HepG2 (cell line): ENCODE data around the gene PSPH. TPM values are rescaled to one million over a fixed set of nuclear protein-coding genes. Genes with fewer than 3 reads are reported as not detected.
A peak's percentile ranks its signal among the peaks of the same experiment; 100 is the strongest.

Experiments used
- BRCA1 ChIP-seq: sonication (generic); formaldehyde crosslinking; IDR thresholded peaks from 2 replicates; pipeline ENCODE4 v1.4.0; 2020; ENCODE audit warnings: missing genetic modification reagents
- CBFB ChIP-seq: sonication (generic); formaldehyde crosslinking; IDR thresholded peaks from 2 replicates; pipeline ENCODE4 v1.4.0; 2020; ENCODE audit warnings: missing genetic modification reagents
- CERS6 ChIP-seq: sonication (generic); formaldehyde crosslinking; IDR thresholded peaks from 2 replicates; pipeline ENCODE4 v1.5.0; 2020; ENCODE audit warnings: missing genetic modification reagents
- CREBL2 ChIP-seq: sonication (generic); formaldehyde crosslinking; IDR thresholded peaks from 2 replicates; pipeline ENCODE4 v1.8.1; 2023; ENCODE audit warnings: missing genetic modification reagents, mild to moderate bottlenecking, borderline replicate concordance
- FOXC1 ChIP-seq: sonication (generic); formaldehyde crosslinking; IDR thresholded peaks from 2 replicates; pipeline ENCODE4 v1.8.0; 2022; ENCODE audit warnings: mild to moderate bottlenecking, missing genetic modification reagents, borderline replicate concordance
- GLI4 ChIP-seq: sonication (generic); formaldehyde crosslinking; IDR thresholded peaks from 2 replicates; pipeline ENCODE4 v1.5.1; 2020; ENCODE audit warnings: missing genetic modification reagents, mild to moderate bottlenecking, moderate library complexity, borderline replicate concordance
- HOXD1 ChIP-seq: sonication (generic); formaldehyde crosslinking; IDR thresholded peaks from 2 replicates; pipeline ENCODE4 v1.5.0; 2020; ENCODE audit warnings: missing genetic modification reagents
- IKZF4 ChIP-seq: sonication (generic); formaldehyde crosslinking; IDR thresholded peaks from 2 replicates; pipeline ENCODE4 v1.5.1; 2020; ENCODE audit warnings: borderline replicate concordance, mild to moderate bottlenecking, low read depth, missing genetic modification reagents; ENCODE audit errors: not compliant biosample characterization
- MIER3 ChIP-seq: IDR thresholded peaks from 2 replicates; pipeline ENCODE4 v1.6.1; 2016; ENCODE audit warnings: missing compliant biosample characterization, borderline replicate concordance
- MLXIP ChIP-seq: sonication (generic); formaldehyde crosslinking; IDR thresholded peaks from 2 replicates; pipeline ENCODE4 v1.9.0; 2021; ENCODE audit warnings: missing genetic modification reagents, borderline replicate concordance
- RFXAP ChIP-seq: sonication (generic); formaldehyde crosslinking; IDR thresholded peaks from 2 replicates; pipeline ENCODE4 v1.4.0; 2020; ENCODE audit warnings: missing genetic modification reagents, borderline replicate concordance
- RNF219 ChIP-seq: sonication (generic); formaldehyde crosslinking; IDR thresholded peaks from 2 replicates; pipeline ENCODE4 v1.5.0; 2020; ENCODE audit warnings: mild to moderate bottlenecking, missing genetic modification reagents
- TBX3 ChIP-seq: fragments of 450-650 bp; IDR thresholded peaks from 2 replicates; pipeline ENCODE4 v1.6.1; 2017; ENCODE audit warnings: antibody characterized with exemption, mild to moderate bottlenecking, inconsistent platforms, borderline replicate concordance
- TCF12 ChIP-seq, 2 experiments: fragments of 450-650 bp in 1 of 2; sonication (generic) in 1 of 2; formaldehyde crosslinking in 1 of 2; IDR thresholded peaks; 2 replicates each; pipeline versions ENCODE4 v1.6.1 to v1.8.0; 2017 to 2022; ENCODE audit warnings: antibody characterized with exemption in 1 of 2, mild to moderate bottlenecking in 1 of 2, missing genetic modification reagents in 1 of 2, moderate library complexity in 1 of 2
- TEAD2 ChIP-seq: sonication (generic); formaldehyde crosslinking; IDR thresholded peaks from 2 replicates; pipeline ENCODE4 v1.9.0; 2021; ENCODE audit warnings: missing genetic modification reagents
- TFAP4 ChIP-seq: sonication (generic); IDR thresholded peaks from 2 replicates; pipeline ENCODE4 v1.6.1; 2016; ENCODE audit warnings: low read depth, borderline replicate concordance
- THAP11 ChIP-seq: IDR thresholded peaks from 2 replicates; pipeline ENCODE4 v1.6.1; 2016; ENCODE audit warnings: missing biosample characterization, missing genetic modification reagents
- ZBTB7A ChIP-seq: sonication (generic); formaldehyde crosslinking; IDR thresholded peaks from 2 replicates; pipeline ENCODE4 v1.8.0; 2022; ENCODE audit warnings: mild to moderate bottlenecking, missing genetic modification reagents
- ZNF224 ChIP-seq: sonication (generic); formaldehyde crosslinking; IDR thresholded peaks from 2 replicates; pipeline ENCODE4 v1.5.0; 2020; ENCODE audit warnings: mild to moderate bottlenecking, missing genetic modification reagents
- ZNF30 ChIP-seq: sonication (generic); formaldehyde crosslinking; IDR thresholded peaks from 2 replicates; pipeline ENCODE4 v1.5.0; 2020; ENCODE audit warnings: mild to moderate bottlenecking, missing genetic modification reagents
- ZNF75D ChIP-seq: sonication (generic); formaldehyde crosslinking; IDR thresholded peaks from 2 replicates; pipeline ENCODE4 v1.8.1; 2023; ENCODE audit warnings: missing genetic modification reagents, mild to moderate bottlenecking, borderline replicate concordance
- ZNF792 ChIP-seq: IDR thresholded peaks from 2 replicates; pipeline ENCODE4 v1.6.1; 2016
- polyA plus RNA-seq, 8 experiments: library from polyadenylated mRNA; depleted of rRNA in 3 of 8; stranded (reverse) in 7 of 8; unstranded in 1 of 8; fragments of >200 nt; fragmentation: Illumina TruSeq in 4 of 8; extraction: Trizol in 4 of 8; gene quantifications; 2 replicates each; pipeline versions ENCODE4 v1.2.1 to v1.2.3, GENCODE V29; 2011 to 2016; ENCODE audit warnings: low read depth in 4 of 8, missing spikeins in 1 of 8, mixed read lengths in 1 of 8; ENCODE audit not compliant: insufficient read depth in 1 of 8
- total RNA-seq, 5 experiments: library from RNA; depleted of rRNA; stranded (reverse); fragments of >200 nt; fragmentation: Illumina TruSeq; extraction: Trizol; gene quantifications; 2 replicates each; pipeline ENCODE4 v1.2.3, GENCODE V29; 2016; ENCODE audit warnings: low read depth in 1 of 5

PSPH gene
- total and polyA plus RNA-seq, 2 of the 13 experiments (the other 11 are each of a cell fraction or from before 2014, with no cell fraction given) = 85.5 to 124 TPM

- TF ChIP-seq TCF12 (IDR thresholded peaks at IDR 0.05) (no peak), TCF12 (CRISPR knock-in tag; IDR thresholded peaks at IDR 0.05) (0 out of 2 replicates have a peak, but pooled peaks have one; percentile 60), ZNF792 (CRISPR knock-in tag) (peak; percentile 87; the same call in 1 of the 2 replicates), CBFB (peak; percentile 74), GLI4 (CRISPR knock-in tag) (peak; percentile 92; the same call in 1 of the 2 replicates), IKZF4 (CRISPR knock-in tag) (peak; percentile 70), RFXAP (CRISPR knock-in tag) (peak; percentile 70; the same call in 1 of the 2 replicates), ZNF30 (no peak), ZNF224 (CRISPR knock-in tag) (no peak), ZNF75D (CRISPR knock-in tag) (no peak), BRCA1 (CRISPR knock-in tag) (no peak), MIER3 (CRISPR knock-in tag) (peak; percentile 67; the same call in 1 of the 2 replicates), FOXC1 (CRISPR knock-in tag) (peak; percentile 72), HOXD1 (CRISPR knock-in tag) (peak; percentile 75), MLXIP (CRISPR knock-in tag) (no peak), THAP11 (CRISPR knock-in tag) (peak; percentile 91), CERS6 (no peak), ZBTB7A (0 out of 2 replicates have a peak, but pooled peaks have one; percentile 60), TEAD2 (CRISPR knock-in tag) (no peak), RNF219 (CRISPR knock-in tag) (no peak; the same call in 1 of the 2 replicates), TBX3 (peak; percentile 70; the same call in 1 of the 2 replicates), TFAP4 (no peak), CREBL2 (no peak; the same call in 1 of the 2 replicates)
These were observed at the start of gene PSPH, which contains the start of gene CCT6A (continued) for GRCh38 chr7:56051339-56052191.
